H1 (cell line): ENCODE data around the gene ZNF57. TPM values are rescaled to one million over a fixed set of nuclear protein-coding genes. Genes with fewer than 3 reads are reported as not detected.

Source experiments
- EP300 ChIP-seq, 2 experiments: IDR thresholded peaks; 1 replicate in 1 of 2; 2 replicates in 1 of 2; pipeline ENCODE4 v1.6.1; 2011 to 2012; ENCODE audit warnings: low read depth in 2 of 2, low read length in 2 of 2, mild to moderate bottlenecking in 2 of 2, borderline replicate concordance in 1 of 2, inconsistent platforms in 1 of 2, moderate library complexity in 1 of 2
- TEAD4 ChIP-seq: IDR thresholded peaks from 2 replicates; pipeline ENCODE4 v1.6.1; 2012; ENCODE audit warnings: low read depth, low read length, inconsistent platforms, mixed read lengths
- polyA plus RNA-seq, 7 experiments: library from polyadenylated mRNA; depleted of rRNA in 3 of 7; stranded (reverse) in 5 of 7; unstranded in 2 of 7; fragments of >200 nt in 5 of 7; fragments of 200-250 nt in 2 of 7; gene quantifications; 1 replicate in 5 of 7; 2 replicates in 1 of 7; 4 replicates in 1 of 7; pipeline versions ENCODE4 v1.2.1 to v1.2.3, GENCODE V29; 2011 to 2013; ENCODE audit warnings: missing spikeins in 2 of 7, mixed read lengths in 2 of 7
- total RNA-seq: library from RNA; stranded (reverse); fragmentation: NEBNext Ultra II Directional; extraction: Animal tissue kit (Norgen Biotek cat#: 25700); gene quantifications from 2 replicates; pipeline ENCODE4 v1.2.1, GENCODE V29; 2021

Gene ZNF57
- total and polyA plus RNA-seq, 2 of the 8 experiments (the other 6 are each of a cell fraction or from before 2014, with no cell fraction given): 4.9 to 8.9 TPM

DNA sequence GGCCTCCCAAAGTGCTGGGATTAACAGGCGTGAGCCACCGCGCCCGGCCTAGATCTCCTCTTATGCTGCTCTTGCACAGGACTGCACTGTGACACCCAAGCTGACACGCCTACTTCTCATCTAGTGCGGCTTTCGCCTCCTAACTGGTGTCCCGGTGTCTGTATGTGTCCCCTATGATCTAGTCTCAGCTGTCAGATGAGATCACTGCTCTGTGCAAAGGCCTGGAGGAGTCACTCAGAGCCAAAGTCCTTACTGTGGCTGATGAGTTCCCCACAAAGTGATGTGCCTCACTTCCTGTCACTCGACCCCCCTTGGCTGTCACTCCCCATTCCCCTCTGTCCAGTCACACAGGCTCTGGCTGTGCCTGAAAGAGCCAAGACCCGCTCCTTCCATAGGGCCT lies 31.1 kb upstream of the ZNF57 start (continued):
- TF ChIP-seq TEAD4: no peak
- no peak for TF ChIP-seq EP300 (IDR thresholded peaks at IDR 0.05; ENCODE audit: borderline replicate concordance in 1 of 2, low read depth in 2 of 2, low read length in 2 of 2)
